Breast epithelium (tissue), 3 donors: ENCODE results near the gene SLC35A2.

Experiments used
- CTCF ChIP-seq, 3 donors: fragments of 450-650 bp; IDR thresholded peaks; one replicate each; pipeline ENCODE4 v1.5.1; 2016 to 2017; ENCODE audit warnings: antibody characterized with exemption in 3 of 3, mild to moderate bottlenecking in 3 of 3, moderate library complexity in 3 of 3
- POLR2A ChIP-seq: fragments of 450-650 bp; IDR thresholded peaks from one replicate; pipeline ENCODE4 v1.6.1; 2016; ENCODE audit warnings: antibody characterized with exemption, mild to moderate bottlenecking, moderate library complexity
- POLR2AphosphoS5 ChIP-seq, 3 donors: sonication (generic); formaldehyde crosslinking; IDR thresholded peaks; one replicate each; pipeline ENCODE4 v1.6.1; 2017; ENCODE audit warnings: antibody characterized with exemption in 3 of 3

GRCh38 chrX:48896611-48897011 lies 14.8 kb downstream of the SLC35A2 start:
- TF ChIP-seq CTCF (IDR thresholded peaks at IDR 0.05) (no peak), POLR2A (no peak), POLR2AphosphoS5 (IDR thresholded peaks at IDR 0.05) (no peak)
